Measurements from ENCODE around the gene RELB. TPM values are rescaled to one million over a fixed set of nuclear protein-coding genes. Genes with fewer than 3 reads are reported as not detected.

Gene RELB, protein sequence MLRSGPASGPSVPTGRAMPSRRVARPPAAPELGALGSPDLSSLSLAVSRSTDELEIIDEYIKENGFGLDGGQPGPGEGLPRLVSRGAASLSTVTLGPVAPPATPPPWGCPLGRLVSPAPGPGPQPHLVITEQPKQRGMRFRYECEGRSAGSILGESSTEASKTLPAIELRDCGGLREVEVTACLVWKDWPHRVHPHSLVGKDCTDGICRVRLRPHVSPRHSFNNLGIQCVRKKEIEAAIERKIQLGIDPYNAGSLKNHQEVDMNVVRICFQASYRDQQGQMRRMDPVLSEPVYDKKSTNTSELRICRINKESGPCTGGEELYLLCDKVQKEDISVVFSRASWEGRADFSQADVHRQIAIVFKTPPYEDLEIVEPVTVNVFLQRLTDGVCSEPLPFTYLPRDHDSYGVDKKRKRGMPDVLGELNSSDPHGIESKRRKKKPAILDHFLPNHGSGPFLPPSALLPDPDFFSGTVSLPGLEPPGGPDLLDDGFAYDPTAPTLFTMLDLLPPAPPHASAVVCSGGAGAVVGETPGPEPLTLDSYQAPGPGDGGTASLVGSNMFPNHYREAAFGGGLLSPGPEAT
- total RNA-seq (2013; cell fraction: nucleolus; rRNA removed): 26.2 and 27.0 TPM in 2 replicates
- total RNA-seq (2014; rRNA removed): 14.6 and 22.8 TPM in 2 replicates
- total RNA-seq (2014; rRNA removed; fragmentation: Illumina TruSeq; extraction: Trizol): 8.4 and 9.1 TPM in 2 replicates
- total RNA-seq (2021): 43.4 and 43.8 TPM in 2 replicates
- 7.3 TPM for polyA plus RNA-seq (2011; ENCODE audit: low read depth)
- 9.9 and 20.6 TPM in 2 replicates for polyA plus RNA-seq (2011; rRNA removed)
- 34.4 and 43.0 TPM in 2 replicates for polyA plus RNA-seq (2011; cell fraction: cytosol; rRNA removed)
- 42.0 and 52.3 TPM in 2 replicates for polyA plus RNA-seq (2011; cell fraction: nucleus; rRNA removed)
- 27.3 and 32.8 TPM in 2 replicates for polyA plus RNA-seq (2012)
- polyA plus RNA-seq (2014; fragmentation: Illumina TruSeq; extraction: Trizol): 3.6 and 5.6 TPM in 2 replicates
- 1 to 10 TPM in 1 of 2 experiments, under 1 TPM in 1; 0.66 to 3.2 TPM for polyA plus RNA-seq (2014; fragmentation: Nextera tagmentation; extraction: Ambion mirVana)
- polyA plus RNA-seq (2014; rRNA removed): 27.9 and 38.9 TPM in 2 replicates
- 10 to 100 TPM; 11.1 to 14.5 TPM for polyA plus RNA-seq (2016; fragmentation: Nextera tagmentation; extraction: Ambion mirVana)
- polyA minus RNA-seq (2011; rRNA and poly(A)+ RNA removed): 27.9 and 45.2 TPM in 2 replicates
- polyA minus RNA-seq (2011; cell fraction: cytosol; rRNA and poly(A)+ RNA removed): 30.0 and 34.2 TPM in 2 replicates
- 9.7 and 20.9 TPM in 2 replicates for polyA minus RNA-seq (2011; cell fraction: nucleus; rRNA and poly(A)+ RNA removed)
- Bru-seq, nascent RNA: percentile 79 among the genes with signal in this experiment
- BruChase-seq, experiment 1, labeled RNA remaining after a 6-hour chase: percentile 85 among the genes with signal in this experiment
- percentile 81 among the genes with signal in this experiment for BruChase-seq, experiment 2, labeled RNA remaining after a 2-hour chase
- long read RNA-seq, experiment 1, transcript RELB-202 (11 exons, 2,219 nt): major isoform, 34 of 51 reads
- long read RNA-seq, experiment 1, partial matches to known transcripts: 10 of 51 reads
- long read RNA-seq, experiment 1, other reads (novel, unspliced or antisense): 7 of 51 reads
- long read RNA-seq, experiment 2: 0 reads

DNA sequence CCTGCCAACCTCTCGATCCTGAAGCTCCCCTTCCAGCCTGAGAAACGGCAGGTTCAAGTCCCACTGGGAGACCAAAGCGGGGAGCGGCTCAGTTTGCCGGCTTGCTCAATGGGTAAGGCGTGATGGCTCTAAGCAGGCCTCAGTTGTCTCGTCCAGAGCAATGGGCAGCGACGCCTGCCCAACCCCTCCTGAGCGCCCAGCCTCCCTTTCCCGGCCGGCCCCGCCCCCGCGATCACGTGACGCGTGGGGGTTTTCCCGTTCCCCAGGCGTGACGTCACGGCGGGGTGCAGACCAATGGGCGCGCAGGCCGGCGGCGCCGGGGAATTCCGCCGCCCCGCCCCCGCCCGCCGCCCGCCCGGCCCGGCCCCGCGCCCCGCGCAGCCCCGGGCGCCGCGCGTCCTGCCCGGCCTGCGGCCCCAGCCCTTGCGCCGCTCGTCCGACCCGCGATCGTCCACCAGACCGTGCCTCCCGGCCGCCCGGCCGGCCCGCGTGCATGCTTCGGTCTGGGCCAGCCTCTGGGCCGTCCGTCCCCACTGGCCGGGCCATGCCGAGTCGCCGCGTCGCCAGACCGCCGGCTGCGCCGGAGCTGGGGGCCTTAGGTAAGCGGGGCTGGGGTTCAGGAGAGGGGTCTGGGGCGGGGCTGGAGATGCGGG, at the start of gene RELB:
RELB (plus strand) TSS at position 378 of the 653 bp plus-strand sequence; CDS start at position 494, 116 bp downstream.
- H3K9me3 ChIP-seq (replicated peaks; ENCODE audit: control insufficient read depth, insufficient read depth, low read length): no peaks in the 10 kb centered on the region
- H3K79me2 ChIP-seq (ENCODE audit: control insufficient read depth, insufficient read depth, low read length): peaks cover 12% of the 10 kb centered on the region
- peak within 1 kb of the TSS; percentile 85 for H3K9ac ChIP-seq (ENCODE audit: control insufficient read depth, insufficient read depth, low read length)
- peak within 1 kb of the TSS; percentile 92 for H3K4me2 ChIP-seq (ENCODE audit: control insufficient read depth, insufficient read depth)
- RAD21 ChIA-PET (ENCODE audit: unreplicated experiment): interaction anchor here (0.6 to 3.6 kb wide), 12 partner anchors 9 to 187 kb away, joined by 3 to 11 read pairs (median 4); partner anchors contain the start of genes BLOC1S3, CLASRP and TRAPPC6A
- in situ Hi-C loops (cut with MboI) (no loop called here), intact Hi-C loops (cut with micrococcal nuclease; ENCODE audit: unreplicated experiment) (no loop called here)
- peak within 1 kb of the TSS; percentile 90 for H2AFZ ChIP-seq (ENCODE audit: control insufficient read depth, low read depth, low read length)
- peak; percentile 57 for DNase-seq (ENCODE audit: low read depth, low spot score)
- CTCF ChIA-PET: interaction anchor here (0.6 to 3.0 kb wide), 6 partner anchors 12 to 248 kb away, joined by 3 to 17 read pairs (median 6); no protein-coding TSS in a partner anchor
- peaks cover 2 to 3% of the 10 kb centered on the region in 2 experiments; a peak in 3 of 4 replicates for H3K36me3 ChIP-seq (ENCODE audit: control insufficient read depth in 2 of 2, insufficient read depth in 2 of 2, low read length in 1 of 2)
- SMC1A ChIA-PET (ENCODE audit: uncharacterized antibody, unreplicated experiment): interaction anchor here (0.9 to 1.9 kb wide), 7 partner anchors 12 to 76 kb away, joined by 3 to 9 read pairs (median 4); no protein-coding TSS in a partner anchor
- H3K4me3 ChIP-seq: peak within 1 kb of the TSS; percentile 91
- peak; percentile 74 for ATAC-seq
- no peaks in the 10 kb centered on the region for H4K20me1 ChIP-seq (ENCODE audit: control insufficient read depth, insufficient read depth)
- peaks cover 3% of the 10 kb centered on the region; the same call in 1 of the 2 replicates for H3K4me1 ChIP-seq (ENCODE audit: control insufficient read depth, insufficient read depth, low read length)
- POLR2A ChIA-PET: interaction anchor here (0.6 to 3.6 kb wide), 13 partner anchors 11 to 676 kb away, joined by 3 to 24 read pairs (median 4); partner anchors contain the start of genes BLOC1S3, GEMIN7 and TRAPPC6A
- peak; percentile 44 for FAIRE-seq
- 1% methylated on average over 36 of the region's 79 CpGs for WGBS (ENCODE audit: insufficient coverage, insufficient replicate concordance, low lambda C conversion rate, missing lambda C conversion rate)
- H3K27ac ChIP-seq (ENCODE audit: control insufficient read depth, insufficient read depth): peak within 1 kb of the TSS; percentile 92
- no peaks in the 10 kb centered on the region for H3K27me3 ChIP-seq (replicated peaks in 1 of 2; ENCODE audit: control insufficient read depth in 2 of 2, insufficient read depth in 2 of 2, low read length in 1 of 2)
- no TSS peak for BruUV-seq (replicated peaks)
- TF ChIP-seq MYB (IDR thresholded peaks at IDR 0.05; ENCODE audit: borderline replicate concordance, low read depth, low read length) (no peak), YY1 (IDR thresholded peaks at IDR 0.05; ENCODE audit: low read depth, low read length) (peak; percentile 29; the same call in 1 of the 2 replicates), SREBF2 (IDR thresholded peaks at IDR 0.05; ENCODE audit: low read length) (no peak), NR2C1 (IDR thresholded peaks at IDR 0.05) (no peak), CEBPB (IDR thresholded peaks at IDR 0.05; ENCODE audit: borderline replicate concordance in 1 of 2, low read depth in 2 of 2, low read length in 2 of 2) (no peak), MTA2 (IDR thresholded peaks at IDR 0.05; ENCODE audit: low read depth) (0 out of 2 replicates have a peak, but pooled peaks have one; percentile 12), NFYA (IDR thresholded peaks at IDR 0.05; ENCODE audit: borderline replicate concordance, low read depth, low read length) (no peak), FOXK2 (IDR thresholded peaks at IDR 0.05) (no peak), SMAD5 (IDR thresholded peaks at IDR 0.05; ENCODE audit: low read depth) (no peak), KAT2A (conservative IDR thresholded peaks at IDR 0.05; ENCODE audit: control insufficient read depth, low read depth, low read length) (no peak), STAT1 (conservative IDR thresholded peaks at IDR 0.05) (no peak), JUND (IDR thresholded peaks at IDR 0.05; ENCODE audit: low read depth, low read length) (no peak)
- TF ChIP-seq, protein P1, sequence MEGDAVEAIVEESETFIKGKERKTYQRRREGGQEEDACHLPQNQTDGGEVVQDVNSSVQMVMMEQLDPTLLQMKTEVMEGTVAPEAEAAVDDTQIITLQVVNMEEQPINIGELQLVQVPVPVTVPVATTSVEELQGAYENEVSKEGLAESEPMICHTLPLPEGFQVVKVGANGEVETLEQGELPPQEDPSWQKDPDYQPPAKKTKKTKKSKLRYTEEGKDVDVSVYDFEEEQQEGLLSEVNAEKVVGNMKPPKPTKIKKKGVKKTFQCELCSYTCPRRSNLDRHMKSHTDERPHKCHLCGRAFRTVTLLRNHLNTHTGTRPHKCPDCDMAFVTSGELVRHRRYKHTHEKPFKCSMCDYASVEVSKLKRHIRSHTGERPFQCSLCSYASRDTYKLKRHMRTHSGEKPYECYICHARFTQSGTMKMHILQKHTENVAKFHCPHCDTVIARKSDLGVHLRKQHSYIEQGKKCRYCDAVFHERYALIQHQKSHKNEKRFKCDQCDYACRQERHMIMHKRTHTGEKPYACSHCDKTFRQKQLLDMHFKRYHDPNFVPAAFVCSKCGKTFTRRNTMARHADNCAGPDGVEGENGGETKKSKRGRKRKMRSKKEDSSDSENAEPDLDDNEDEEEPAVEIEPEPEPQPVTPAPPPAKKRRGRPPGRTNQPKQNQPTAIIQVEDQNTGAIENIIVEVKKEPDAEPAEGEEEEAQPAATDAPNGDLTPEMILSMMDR (IDR thresholded peaks at IDR 0.05 in 2 of 3, conservative IDR thresholded peaks at IDR 0.05 in 1 of 3; ENCODE audit: control insufficient read depth in 2 of 3, extremely low read depth in 1 of 3, insufficient read depth in 1 of 3, low read depth in 3 of 3, low read length in 3 of 3): no peak
- TF ChIP-seq, protein P2, sequence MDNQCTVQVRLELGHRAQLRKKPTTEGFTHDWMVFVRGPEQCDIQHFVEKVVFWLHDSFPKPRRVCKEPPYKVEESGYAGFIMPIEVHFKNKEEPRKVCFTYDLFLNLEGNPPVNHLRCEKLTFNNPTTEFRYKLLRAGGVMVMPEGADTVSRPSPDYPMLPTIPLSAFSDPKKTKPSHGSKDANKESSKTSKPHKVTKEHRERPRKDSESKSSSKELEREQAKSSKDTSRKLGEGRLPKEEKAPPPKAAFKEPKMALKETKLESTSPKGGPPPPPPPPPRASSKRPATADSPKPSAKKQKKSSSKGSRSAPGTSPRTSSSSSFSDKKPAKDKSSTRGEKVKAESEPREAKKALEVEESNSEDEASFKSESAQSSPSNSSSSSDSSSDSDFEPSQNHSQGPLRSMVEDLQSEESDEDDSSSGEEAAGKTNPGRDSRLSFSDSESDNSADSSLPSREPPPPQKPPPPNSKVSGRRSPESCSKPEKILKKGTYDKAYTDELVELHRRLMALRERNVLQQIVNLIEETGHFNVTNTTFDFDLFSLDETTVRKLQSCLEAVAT (IDR thresholded peaks at IDR 0.05): no peak
